Measurements from ENCODE around the gene AIG1.
"Not testable (repeated sequence)": the region's sequence is repeated elsewhere in the genome, so short reads cannot be mapped to it uniquely, and the experiment has no call there.

The AIG1 gene

DNA sequence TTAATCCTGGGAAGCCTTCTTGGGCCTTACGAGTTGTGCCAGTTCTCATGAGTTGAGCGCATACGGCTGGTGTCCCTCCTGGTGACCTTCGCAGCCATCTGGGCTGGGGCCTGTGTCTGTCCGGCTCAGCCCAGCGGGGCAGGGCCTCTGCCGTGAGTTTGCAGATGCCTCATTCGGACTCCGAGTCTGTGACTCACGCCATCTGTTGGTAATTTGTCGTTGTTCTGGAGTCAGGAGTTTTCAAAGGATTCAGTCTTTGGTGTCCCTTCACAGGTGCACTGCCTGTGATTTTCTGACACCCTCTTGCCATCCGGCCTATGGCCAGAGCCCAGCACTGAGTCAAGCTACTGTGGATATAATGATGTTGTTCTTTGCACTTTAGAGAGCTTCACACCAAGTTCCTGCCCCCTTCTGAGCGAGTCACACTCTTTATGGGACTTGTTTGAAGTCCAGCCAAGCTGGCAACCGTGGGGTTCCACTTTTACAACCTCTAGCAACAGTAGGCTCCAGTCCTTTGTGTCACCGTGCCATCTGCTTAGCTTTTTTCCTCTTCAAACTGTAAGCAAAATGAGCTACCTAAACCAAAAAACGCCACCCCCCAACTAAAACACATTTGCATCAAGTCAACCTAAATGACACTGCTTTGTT is 175.6 kb downstream of the AIG1 start:
- no peak for DNase-seq (ENCODE audit: low spot score)

DNA sequence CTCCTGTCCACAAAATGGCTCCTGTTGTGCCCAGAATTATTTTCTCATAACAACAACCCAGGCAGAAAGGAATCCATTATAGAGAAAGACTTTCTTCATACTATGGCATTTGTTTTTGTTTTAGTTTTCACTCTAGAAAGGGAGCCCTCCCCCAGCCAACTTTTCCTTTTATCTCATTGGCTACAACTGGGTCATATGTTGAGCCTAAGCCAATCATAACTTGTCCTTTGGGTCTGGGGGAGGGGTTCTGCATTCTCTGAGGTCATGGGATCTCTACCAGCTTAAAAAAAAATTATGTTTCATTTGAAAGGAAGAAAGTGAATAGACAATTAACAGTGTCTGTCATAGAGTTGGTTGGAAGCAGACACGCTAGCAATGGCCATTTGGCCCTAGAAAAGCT is 177.6 kb downstream of the AIG1 start:
- DNase-seq (ENCODE audit: low spot score), result no peak

DNA sequence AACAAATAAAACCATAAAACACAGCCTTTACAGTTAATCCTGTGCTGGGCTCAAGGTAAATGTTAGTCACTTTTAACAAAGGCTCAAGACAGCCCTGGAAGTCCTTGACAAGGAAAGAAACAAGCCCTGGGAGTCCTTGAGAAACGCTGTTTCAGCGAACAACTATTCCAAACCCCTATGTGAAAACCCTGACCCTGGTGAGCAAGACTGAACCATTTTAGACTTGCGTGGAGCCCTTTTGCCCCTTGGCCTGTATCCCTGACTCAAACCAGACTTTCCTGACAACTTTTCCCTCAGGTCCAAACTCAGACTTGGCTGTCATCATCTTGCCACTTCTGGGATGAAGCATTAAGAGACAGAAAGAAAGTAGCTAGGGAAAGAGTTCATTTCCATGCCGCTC is 180.4 kb downstream of the AIG1 start:
- no peak for DNase-seq (ENCODE audit: low spot score)

DNA sequence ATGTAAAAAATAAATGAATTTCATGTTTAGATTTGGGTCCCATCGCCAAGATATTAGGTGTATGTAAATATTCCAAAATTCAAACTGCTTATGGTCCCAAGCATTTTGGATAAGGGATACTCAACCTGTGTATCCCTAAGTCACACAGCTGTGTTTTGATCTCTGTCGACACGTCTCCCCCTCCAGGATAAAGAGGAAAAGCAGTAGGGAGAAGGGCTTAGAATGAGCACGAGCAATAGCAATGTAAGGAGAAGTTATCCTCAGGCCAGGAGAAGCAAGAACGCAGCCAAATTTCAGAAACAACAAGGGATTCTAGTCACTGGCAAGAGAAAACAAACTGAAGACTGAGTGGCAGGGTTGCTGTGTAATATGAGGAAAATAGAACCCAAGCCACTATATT is 181.2 kb downstream of the AIG1 start:
- DNase-seq (ENCODE audit: low spot score), result no peak

DNA sequence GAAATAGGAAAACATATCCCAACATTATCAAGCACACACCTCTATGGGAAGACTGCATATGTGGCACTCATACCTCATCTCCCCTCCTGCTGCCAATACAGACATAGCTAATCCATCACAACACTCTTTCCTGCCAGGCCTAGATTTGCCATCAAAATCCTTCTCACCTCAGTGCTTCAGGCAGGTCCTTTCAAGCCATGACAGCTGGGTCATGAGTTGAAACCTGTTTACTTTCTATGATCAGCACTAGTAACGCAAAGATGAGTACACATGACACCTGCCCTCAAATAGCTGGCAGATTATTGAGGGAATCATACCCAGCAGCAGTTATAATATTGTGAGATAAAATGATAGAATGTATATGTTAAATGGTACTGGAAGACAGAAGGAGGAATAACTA is 183.1 kb downstream of the AIG1 start:
- DNase-seq (ENCODE audit: low spot score), result no peak

DNA sequence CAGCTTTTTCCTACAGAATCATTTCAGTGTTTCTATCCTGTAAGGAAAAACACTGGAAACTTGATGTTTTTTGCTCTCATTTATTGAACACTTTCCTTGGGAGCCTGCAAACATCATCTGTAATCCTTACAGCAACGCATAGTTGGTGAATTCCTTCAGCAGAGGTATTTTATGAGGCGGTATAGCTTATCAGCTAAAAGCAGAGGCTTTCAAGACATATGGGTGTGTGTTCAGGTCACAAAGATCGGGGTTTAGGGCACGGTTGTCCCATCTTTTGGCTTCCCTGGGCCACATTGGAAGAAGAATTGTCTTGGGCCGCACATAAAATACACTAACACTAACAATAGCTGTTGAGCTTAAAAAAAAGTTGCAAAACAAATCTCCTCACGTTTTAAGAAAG is 185.0 kb downstream of the AIG1 start:
- DNase-seq (ENCODE audit: low spot score), result no peak

DNA sequence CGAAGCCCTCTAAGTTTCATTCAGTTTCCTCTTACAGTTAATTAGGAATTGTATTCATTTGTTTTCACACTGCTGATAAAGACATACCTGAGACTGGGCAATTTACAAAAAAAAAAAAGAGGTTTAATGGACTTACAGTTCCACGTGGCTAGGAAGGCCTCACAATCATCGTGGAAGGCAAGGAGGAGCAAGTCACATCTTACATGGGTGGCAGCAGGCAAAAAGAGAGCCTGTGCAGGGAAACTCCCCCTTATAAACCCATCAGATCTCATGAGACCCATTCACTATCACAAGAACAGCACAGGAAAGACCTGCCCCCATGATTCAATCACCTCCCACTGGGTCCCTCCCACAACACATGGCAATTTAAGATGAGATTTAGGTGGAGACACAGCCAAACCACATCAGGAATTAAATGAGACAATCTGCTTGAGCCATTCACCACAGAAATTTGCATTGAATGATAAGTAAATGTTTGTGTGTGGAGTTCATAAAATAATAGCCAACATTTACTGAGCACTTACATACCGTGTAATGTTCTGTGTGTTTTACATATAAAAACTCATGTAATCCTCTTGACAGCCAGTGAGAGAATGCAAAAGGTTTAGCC is 185.6 kb downstream of the AIG1 start:
- not testable (repeated sequence) for DNase-seq (ENCODE audit: low spot score)

DNA sequence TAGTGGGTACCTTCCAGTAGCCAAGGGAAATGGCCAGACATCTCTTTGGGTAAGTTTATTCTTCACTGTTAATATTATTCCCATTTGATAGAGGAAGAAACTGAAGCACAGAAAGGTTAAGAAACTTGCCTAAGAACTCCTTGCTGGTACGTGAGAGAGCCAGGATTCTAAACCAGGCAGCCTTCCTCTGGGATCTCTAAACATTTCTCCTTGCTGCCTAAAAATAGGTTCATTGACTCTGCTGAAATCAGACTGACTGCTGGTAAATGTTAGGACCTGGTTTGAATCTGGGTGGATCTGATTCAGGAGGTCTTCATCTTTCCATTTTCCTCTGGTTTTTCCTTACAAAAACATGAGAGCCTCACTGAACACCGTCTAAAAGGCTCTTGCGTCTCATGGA is 186.9 kb downstream of the AIG1 start:
- DNase-seq (ENCODE audit: low spot score), result no peak

DNA sequence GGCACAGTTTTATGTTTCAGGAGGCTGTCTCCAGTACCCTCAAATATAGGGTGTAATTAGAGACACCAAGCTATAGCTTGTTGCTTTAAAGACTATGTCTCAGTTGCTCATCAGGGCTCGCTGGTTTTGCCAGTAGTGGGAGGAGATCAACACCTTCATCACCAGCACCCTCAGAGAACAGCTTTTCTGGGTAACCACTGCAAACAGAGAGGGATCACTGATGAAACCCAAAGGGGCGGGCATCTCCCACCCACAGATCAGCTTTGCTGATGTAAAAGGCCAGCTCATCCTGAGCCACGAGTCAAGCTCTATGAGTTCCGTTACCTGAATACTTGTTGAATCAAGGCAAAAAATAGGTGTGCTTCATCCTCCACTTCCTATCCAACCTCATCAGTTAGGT is 187.7 kb downstream of the AIG1 start:
- no peak for DNase-seq (ENCODE audit: low spot score)

DNA sequence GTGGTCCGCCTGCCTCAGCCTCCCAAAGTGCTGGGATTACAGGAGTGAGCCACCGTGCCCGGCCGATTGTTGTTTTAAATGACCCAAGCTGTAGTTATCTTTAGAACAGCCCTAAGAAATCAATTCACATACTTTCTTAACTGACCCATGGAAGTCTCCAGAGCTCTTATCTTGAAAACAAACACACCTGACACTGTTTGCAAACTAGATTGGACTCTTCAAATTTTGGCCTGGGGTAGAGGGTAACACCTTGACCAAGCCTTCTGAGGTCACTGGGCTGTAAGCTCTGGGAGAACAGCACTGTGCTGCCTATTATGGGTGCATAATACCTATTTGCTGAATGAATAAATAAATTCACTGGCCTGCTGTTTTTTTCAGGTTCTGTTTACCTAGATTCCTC is 190.6 kb downstream of the AIG1 start:
- no peak for DNase-seq (ENCODE audit: low spot score)

DNA sequence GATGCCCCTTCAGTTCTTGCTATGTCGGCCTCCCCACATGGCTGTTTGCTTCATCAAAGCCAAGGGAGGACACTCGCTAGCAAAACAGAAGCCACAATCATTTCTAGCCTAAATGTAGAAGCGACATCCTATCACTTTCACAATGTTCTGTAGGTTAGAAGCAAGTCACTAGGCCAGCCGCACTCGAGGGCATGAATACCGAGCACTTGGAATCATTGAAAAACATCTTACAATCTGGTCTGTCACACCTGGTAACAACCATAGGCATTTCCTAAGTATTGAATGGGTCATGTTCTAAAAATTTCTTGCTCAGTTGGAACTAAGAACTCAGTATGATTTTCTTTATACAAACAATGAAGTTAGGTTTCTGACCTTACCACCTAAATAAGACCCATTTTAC is 192.3 kb downstream of the AIG1 start:
- DNase-seq (ENCODE audit: low spot score), result no peak

DNA sequence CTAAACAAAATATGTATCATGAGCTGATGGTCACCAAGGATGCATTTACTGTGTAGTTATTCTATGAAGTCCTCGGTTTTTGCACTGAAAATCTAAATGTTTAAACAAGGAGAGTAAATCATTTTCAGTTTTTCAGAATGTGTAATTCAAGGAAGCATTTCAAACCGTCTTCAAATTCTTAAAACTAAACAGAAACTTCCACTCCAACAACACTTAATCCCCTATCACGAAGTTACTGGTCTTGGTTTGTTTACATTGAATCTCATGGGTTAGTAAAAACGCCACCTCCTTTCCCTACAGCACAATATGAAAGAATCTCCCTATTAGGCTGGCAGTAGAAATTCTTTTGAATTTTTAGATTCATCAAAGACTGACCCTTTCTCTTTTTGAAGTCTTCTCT is 192.9 kb downstream of the AIG1 start:
- no peak for DNase-seq (ENCODE audit: low spot score)

DNA sequence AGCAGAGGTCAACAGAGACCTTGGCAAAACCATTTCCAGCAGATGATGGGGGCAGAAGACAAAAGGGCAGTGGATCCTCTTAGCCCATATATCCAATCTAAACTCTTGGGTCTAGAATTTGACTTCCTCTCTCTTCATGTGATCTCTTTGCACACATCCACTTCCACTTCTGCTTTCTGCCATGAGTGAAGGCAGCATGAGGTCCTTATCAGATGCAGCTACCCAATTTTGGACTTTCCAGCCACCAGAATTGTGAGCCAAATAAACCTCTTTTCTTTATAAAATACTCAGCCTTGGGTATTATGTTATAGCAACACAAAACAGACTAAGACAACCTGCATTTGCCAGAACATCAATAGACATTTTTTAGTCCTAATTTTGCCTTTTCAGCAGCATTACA is 198.3 kb downstream of the AIG1 start:
- no peak for DNase-seq (ENCODE audit: low spot score)

DNA sequence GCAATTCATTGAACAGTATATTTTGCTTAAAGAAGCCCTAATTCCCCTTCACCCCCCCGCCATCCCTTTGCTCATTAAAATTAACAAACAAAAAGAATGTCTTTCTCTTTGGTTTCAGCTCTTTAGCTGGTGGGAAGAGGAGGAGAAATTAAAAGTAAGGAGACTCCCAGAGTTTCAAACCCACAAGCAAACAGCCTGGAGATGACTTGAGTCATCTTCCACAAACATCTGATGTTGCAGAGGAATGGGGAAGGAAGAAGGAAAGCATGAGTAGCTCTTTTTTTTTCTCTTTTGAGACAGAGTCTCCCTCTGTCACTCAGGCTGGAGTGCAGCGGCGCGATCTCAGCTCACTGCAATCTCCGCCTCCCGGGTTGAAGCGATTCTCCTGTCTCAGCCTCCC is 200.2 kb downstream of the AIG1 start:
- DNase-seq (ENCODE audit: low spot score), result no peak

DNA sequence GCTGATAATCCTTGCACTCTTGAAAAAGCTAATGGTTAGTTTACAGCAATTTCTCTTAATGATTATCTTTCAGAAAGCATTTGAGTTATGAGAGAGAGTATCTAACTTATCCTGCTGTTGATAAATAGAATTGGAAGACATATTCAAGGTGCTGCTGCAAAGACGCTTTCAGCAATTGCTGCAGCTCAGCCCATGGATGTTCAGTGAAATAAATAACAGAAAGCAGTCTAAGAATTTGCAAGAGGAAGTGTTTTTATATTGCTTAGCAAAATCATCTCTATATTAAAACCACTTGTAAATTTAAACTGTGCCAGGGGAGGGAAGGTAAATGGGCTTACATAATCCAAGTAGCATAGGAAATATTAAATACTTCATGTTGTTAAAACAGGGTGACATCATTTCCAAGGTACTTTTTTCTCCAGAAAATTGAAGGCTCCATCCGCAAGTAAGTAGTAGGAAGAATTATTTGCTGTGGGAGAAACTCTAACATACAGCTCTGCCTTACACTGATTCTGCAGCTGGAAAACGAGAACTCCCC is 201.3 kb downstream of the AIG1 start:
- no peak for DNase-seq (ENCODE audit: low spot score)

DNA sequence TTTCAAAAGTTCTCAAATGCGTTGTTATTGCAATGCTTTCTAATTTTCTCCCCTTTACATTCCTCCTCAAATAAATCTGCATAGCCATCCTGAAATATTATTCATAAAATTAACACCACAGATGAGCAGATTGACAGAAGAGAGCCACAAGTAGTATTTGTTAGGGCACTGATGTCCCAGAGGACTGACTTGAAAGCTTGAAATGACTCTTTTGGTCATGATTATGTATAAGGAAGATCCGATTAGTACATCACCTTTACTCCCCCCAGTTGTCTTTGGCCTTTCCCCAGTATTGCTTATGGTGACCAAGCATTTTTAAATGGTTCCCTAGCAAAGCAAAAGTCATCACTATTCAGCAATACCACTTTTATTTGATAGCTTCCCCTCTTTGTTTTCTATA is 202.2 kb downstream of the AIG1 start:
- no peak for DNase-seq (ENCODE audit: low spot score)

DNA sequence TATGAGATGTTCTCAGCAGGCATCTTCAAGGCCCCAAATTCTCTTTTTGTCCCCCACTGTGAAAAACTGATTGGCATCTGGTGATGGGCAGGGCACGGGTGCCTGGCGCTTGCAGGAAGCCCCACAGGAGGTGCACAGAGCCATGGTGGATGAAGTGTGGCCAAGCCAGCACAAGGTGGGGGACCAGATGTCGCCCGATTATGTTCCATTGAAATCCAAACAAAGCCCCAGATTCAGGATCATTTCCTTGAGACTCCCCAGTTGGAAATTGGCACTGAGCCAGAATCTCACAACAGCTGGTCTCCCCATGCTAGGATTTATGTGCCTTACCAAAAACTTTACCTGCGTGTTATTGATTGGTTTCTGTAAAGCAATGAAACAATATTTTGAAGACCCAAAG is 203.7 kb downstream of the AIG1 start:
- DNase-seq (ENCODE audit: low spot score), result no peak

DNA sequence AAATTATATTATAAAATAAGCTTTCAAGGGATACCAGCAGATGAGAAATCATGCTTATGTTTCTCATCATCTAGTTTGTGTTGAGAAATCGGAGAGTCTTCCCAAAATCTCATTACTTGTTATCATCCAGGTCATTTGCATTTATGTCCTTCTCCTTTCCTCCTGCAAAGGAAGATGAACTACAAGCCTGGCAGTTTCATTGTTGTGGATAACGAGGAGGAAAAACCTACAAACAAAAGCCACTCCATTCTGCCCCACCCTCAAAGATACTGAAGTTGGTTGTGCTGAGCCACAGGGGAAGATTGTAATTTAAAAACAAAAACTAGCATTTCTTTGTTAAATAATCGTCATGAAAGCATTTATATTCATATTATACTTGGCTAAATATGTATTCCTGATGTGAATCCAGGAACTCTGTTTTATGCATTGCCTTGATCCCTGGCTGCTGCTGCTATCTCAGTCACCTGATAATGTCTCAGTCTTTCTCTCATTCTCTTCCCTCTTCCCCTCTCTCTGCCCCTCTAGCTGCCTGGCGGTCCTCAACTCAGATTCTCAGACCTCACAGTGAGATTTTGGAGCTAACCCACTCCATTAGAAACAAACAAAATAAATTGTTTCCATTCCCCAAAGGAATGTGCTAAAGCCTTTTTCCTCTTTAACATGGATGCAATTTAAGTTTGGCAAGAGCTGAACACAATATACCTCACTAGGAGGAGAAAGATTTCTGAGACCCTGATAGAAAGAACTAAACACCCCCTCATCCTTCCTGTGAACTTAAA is 204.5 kb downstream of the AIG1 start:
- no peak for DNase-seq (ENCODE audit: low spot score)

DNA sequence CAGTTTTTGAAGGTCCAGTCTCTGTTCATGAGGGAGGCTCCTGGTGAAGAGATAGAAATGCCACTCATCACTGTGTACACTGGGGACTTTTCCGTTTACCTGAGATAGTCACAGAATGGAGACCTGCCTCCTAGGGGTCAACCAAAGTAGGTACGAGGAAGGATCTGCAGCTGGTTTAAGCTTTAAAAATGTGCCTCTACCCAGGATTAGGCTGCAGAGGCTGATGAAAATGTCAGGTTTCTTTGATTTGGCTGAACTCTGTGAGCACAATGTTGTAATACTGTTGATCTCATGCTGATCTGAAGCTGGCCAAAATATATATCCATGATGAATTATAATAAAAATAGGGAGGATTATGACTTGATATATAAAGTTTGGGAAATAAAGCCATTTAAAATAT is 207.1 kb downstream of the AIG1 start:
- no peak for DNase-seq (ENCODE audit: low spot score)

DNA sequence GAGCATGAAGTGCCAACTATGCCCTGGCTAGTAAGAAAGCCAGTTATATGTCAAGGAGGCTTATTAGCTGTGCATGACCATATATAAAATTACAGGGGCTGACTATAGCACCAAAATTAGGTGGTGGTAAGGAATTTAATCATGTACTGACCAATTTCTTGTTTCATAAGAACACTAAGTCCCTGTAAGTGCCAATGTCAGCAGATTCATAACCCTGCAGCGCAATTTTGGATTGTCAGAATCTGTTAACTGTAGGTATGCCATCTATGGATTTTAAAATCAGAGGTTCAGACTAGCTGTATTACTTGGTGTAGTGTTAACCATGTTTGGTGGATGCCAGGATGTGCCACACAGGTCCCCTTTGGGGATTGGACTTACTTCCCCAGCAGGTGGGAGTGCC is 207.8 kb downstream of the AIG1 start:
- DNase-seq (ENCODE audit: low spot score), result no peak

DNA sequence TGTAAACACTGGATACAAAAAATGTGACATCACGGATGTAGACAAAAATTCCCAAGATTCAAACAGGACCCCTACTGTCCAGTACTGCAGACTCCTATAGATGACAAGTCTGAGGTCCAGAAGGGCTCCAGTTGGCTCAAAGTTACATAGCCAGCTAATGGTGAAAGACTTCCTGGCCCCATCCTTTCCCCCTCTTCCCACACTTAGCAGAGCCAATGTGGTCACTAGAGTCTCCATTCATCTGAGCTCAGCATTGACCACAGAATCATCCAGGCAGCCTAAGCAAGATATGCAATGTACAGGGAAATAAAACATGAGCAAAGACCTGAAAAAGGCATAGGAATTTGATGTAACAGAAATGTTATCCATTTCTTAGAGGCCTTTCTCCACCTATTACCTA is 209.3 kb downstream of the AIG1 start:
- DNase-seq (ENCODE audit: low spot score), result no peak

DNA sequence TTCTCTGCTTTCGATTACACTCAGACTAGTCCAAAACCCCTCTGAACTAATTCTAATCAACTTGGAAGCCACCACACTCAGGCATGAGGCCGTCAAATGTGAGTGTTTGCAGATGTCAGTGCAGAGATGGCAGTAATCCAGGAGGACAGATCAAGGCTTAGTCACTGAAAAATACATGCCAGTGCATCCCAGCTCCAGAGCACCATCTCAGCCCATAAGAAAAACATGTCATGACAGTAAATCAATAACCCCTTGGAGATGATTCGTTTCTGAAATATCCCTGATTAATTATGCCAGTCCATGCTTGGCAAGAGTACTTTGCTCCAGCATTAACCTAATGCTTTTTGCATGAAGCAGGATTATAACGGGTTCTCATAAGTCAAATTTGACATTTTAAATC is 210.3 kb downstream of the AIG1 start:
- no peak for DNase-seq (ENCODE audit: low spot score)

DNA sequence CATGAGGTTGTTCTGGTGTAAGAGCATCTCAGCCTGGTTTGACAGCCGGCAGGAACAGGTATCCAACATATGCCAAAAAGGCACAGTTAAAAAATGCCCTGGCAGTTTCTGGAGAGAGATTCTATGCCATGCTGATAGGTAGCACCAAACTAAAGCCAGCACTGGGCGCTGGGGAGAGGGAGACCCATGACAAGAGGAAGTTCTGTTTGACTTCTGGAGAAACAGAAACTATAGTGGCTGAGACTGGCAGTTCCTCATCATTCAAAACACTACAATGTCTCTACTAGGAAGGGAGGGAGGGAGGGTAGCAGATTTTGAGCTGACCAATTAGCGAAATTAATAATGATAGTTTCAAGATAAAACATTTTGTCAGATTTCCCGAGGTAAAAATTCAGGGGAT is 215.7 kb downstream of the AIG1 start:
- no peak for DNase-seq (ENCODE audit: low spot score)
